OCI-LY3 (cell line): ENCODE measurements around the gene SLC35F4.

ENCODE experiments used
- H2AFZ ChIP-seq: fragments of 200-600, 300-600 bp; shearing (Covaris generic); 2 replicates; pipeline ENCODE4 v1.6.0; 2014; ENCODE audit warnings: antibody characterized with exemption, low read depth, low read length
- H3K27ac ChIP-seq: fragments of 200-600, 300-600 bp; sonication (generic); 2 replicates; pipeline ENCODE4 v1.5.1; 2014; ENCODE audit warnings: mild to moderate bottlenecking, low read length, moderate library complexity, mixed read lengths
- H3K27me3 ChIP-seq: fragments of 200-600, 300-600 bp; sonication (generic); 2 replicates; pipeline ENCODE4 v1.6.1; 2014; ENCODE audit warnings: low read depth, low read length, mixed read lengths
- H3K36me3 ChIP-seq: fragments of 200-600, 300-600 bp; sonication (generic); replicated peaks from 2 replicates; pipeline ENCODE3; 2014; ENCODE audit warnings: low read depth, low read length, mixed read lengths
- H3K4me1 ChIP-seq: fragments of 300-600, 200-600 bp; sonication (generic); 2 replicates; pipeline ENCODE4 v1.6.1; 2014; ENCODE audit warnings: low read length, mixed read lengths
- H3K4me2 ChIP-seq: fragments of 200-600, 300-600 bp; sonication (generic); 2 replicates; pipeline ENCODE4 v1.6.1; 2014; ENCODE audit warnings: low read length, mixed read lengths
- H3K4me3 ChIP-seq: fragments of 300-600, 200-600 bp; sonication (generic); 2 replicates; pipeline ENCODE4 v1.5.1; 2014; ENCODE audit warnings: antibody characterized with exemption, mild to moderate bottlenecking, low read length, moderate library complexity
- H3K79me2 ChIP-seq: fragments of 300-600, 200-600 bp; shearing (Covaris generic); 2 replicates; pipeline ENCODE4 v1.6.1; 2014; ENCODE audit warnings: mild to moderate bottlenecking, low read length, mixed read lengths
- H3K9ac ChIP-seq: fragments of 300-600, 200-600 bp; shearing (Covaris generic); 2 replicates; pipeline ENCODE4 v1.6.0; 2014; ENCODE audit warnings: mild to moderate bottlenecking, low read length, moderate library complexity
- H3K9me3 ChIP-seq: fragments of 200-600, 300-600 bp; shearing (Covaris generic); 2 replicates; pipeline ENCODE4 v1.6.1; 2014; ENCODE audit warnings: low read length, mixed read lengths; ENCODE audit not compliant: insufficient read depth
- H4K20me1 ChIP-seq: fragments of 200-600, 300-600 bp; sonication (generic); 2 replicates; pipeline ENCODE4 v1.6.1; 2016; ENCODE audit warnings: low read length, mixed read lengths; ENCODE audit not compliant: insufficient read depth
- CTCF ChIP-seq: fragments of 200-600, 300-600 bp; sonication (generic); IDR thresholded peaks from 2 replicates; pipeline ENCODE4 v1.5.1; 2014; ENCODE audit warnings: antibody characterized with exemption, low read length, low read depth
- EZH2phosphoT487 ChIP-seq: fragments of 200-600 bp; shearing (Covaris generic); IDR thresholded peaks from 2 replicates; pipeline ENCODE4 v1.6.1; 2018; ENCODE audit warnings: antibody characterized with exemption, mixed run types, low read depth

SLC35F4 gene

GRCh38 chr14:57846596-57846995, 19.3 kb downstream of the SLC35F4 start:
- no peak overlapping the region for H3K9ac ChIP-seq
- no peaks in the 10 kb centered on the region for H3K36me3 ChIP-seq
- H3K4me3 ChIP-seq: no peak overlapping the region
- no peaks in the 10 kb centered on the region for H3K79me2 ChIP-seq
- no peak for TF ChIP-seq CTCF
- TF ChIP-seq EZH2phosphoT487: no peak
- no peaks in the 10 kb centered on the region for H3K4me1 ChIP-seq
- H2AFZ ChIP-seq: no peak overlapping the region
- H3K4me2 ChIP-seq: no peak overlapping the region
- H4K20me1 ChIP-seq: no peaks in the 10 kb centered on the region
- no peak overlapping the region for H3K27ac ChIP-seq
- no peaks in the 10 kb centered on the region for H3K9me3 ChIP-seq
- H3K27me3 ChIP-seq: peaks cover 6% of the 10 kb centered on the region

DNA sequence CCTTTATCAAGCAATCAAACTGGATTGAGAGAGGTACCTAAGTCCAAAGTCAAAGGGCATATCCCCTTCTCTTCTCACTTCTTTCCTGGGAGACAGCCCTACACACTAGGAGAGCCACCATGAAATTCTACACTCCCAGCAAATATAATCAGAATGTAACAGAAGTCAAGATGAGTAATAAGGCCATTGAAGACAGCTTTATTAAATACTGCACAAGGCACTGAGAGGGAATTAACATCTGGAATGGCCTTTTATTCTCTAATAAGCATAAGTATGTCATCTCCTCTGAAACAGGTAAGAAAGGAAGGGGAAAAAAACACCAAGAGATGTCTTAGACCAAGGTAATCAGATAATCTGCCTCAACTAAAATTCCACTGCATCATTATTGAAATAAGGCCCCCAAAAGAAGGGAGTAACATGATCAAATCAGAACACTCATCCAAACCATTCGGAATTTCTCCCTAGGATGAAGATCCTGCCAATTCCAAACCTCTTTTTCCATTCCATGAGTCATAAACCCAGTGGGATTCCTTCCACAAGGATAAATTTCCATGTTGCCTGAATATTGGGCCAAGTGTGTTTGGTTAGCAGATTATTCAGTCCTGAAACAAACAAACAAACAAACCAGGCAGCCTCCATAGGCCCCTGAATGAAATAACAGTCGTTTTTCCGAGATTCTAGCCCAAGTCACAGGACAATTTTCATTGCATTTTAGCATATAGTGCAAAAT, 19.9 kb downstream of the SLC35F4 start:
- no peak for TF ChIP-seq EZH2phosphoT487
- TF ChIP-seq CTCF: no peak
- no peak overlapping the region for H3K9ac ChIP-seq
- H4K20me1 ChIP-seq: no peaks in the 10 kb centered on the region
- no peaks in the 10 kb centered on the region for H3K9me3 ChIP-seq
- no peaks in the 10 kb centered on the region for H3K79me2 ChIP-seq
- no peaks in the 10 kb centered on the region for H3K36me3 ChIP-seq
- no peak overlapping the region for H3K4me2 ChIP-seq
- H3K4me3 ChIP-seq: no peak overlapping the region
- H2AFZ ChIP-seq: no peak overlapping the region
- peaks cover 6% of the 10 kb centered on the region for H3K27me3 ChIP-seq
- no peaks in the 10 kb centered on the region for H3K4me1 ChIP-seq
- no peak overlapping the region for H3K27ac ChIP-seq

GRCh38 chr14:57845316-57845715, 20.6 kb downstream of the SLC35F4 start:
- no peak for TF ChIP-seq EZH2phosphoT487
- no peak for TF ChIP-seq CTCF
- Histone ChIP-seq H4K20me1 (no peaks in the 10 kb centered on the region), H3K27ac (no peak overlapping the region), H3K9ac (no peak overlapping the region), H3K4me2 (no peak overlapping the region), H3K27me3 (peaks cover 6% of the 10 kb centered on the region), H3K9me3 (no peaks in the 10 kb centered on the region), H3K79me2 (no peaks in the 10 kb centered on the region), H3K4me1 (no peaks in the 10 kb centered on the region), H3K4me3 (no peak overlapping the region), H3K36me3 (no peaks in the 10 kb centered on the region), H2AFZ (no peak overlapping the region)

DNA sequence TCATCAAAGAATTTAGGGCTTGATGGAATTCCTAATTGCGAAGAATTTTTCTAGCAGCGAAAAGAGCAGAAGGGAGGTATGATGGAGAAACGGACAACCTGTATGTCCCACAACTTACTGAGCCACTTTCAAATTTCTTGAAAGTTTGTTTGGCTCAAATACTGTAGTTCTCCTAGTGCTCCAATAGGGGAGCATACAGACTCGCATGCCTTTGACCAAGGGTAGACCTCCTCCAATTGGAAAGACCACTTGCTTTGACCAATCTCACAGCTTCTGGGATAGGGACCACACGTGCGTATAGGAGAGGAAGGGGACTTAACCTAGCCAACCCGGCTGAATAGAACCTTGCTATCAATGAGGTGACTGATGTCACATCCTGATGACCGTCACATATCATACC, 28.6 kb downstream of the SLC35F4 start:
- Histone ChIP-seq H3K4me2 (no peak overlapping the region), H4K20me1 (no peaks in the 10 kb centered on the region), H3K9ac (no peak overlapping the region), H2AFZ (no peak overlapping the region), H3K9me3 (no peaks in the 10 kb centered on the region), H3K4me1 (no peaks in the 10 kb centered on the region), H3K79me2 (no peaks in the 10 kb centered on the region), H3K27me3 (no peaks in the 10 kb centered on the region; the same call in 1 of the 2 replicates), H3K27ac (no peak overlapping the region), H3K4me3 (no peak overlapping the region), H3K36me3 (no peaks in the 10 kb centered on the region)
- TF ChIP-seq CTCF (no peak), EZH2phosphoT487 (no peak)
